Astrocyte (in vitro differentiated cells and primary cell): Measurements from ENCODE around the gene KLK5. TPM values are rescaled to one million over a fixed set of nuclear protein-coding genes. Genes with fewer than 3 reads are reported as not detected.

Source experiments
- DNase-seq: peaks from one replicate; pipeline ENCODE4 v3.0.0-alpha.2; 2010; ENCODE audit warnings: low read depth
- FAIRE-seq: peaks from 2 replicates; lab custom pipeline; 2011; peaks lifted over from hg19 to GRCh38; lab: Jason Lieb, UNC
- H2AFZ ChIP-seq: 2 replicates; pipeline ENCODE4 v1.6.0; 2012; ENCODE audit warnings: low read depth, low read length, inconsistent platforms
- H3K27ac ChIP-seq: 2 replicates; pipeline ENCODE4 v1.5.1; 2011; ENCODE audit warnings: low read depth, low read length, inconsistent platforms
- H3K27me3 ChIP-seq: 2 replicates; pipeline ENCODE4 v1.6.0; 2011; ENCODE audit warnings: low read length, inconsistent platforms; ENCODE audit not compliant: insufficient read depth
- H3K36me3 ChIP-seq: 2 replicates; pipeline ENCODE4 v1.5.1; 2011; ENCODE audit warnings: low read length, inconsistent platforms; ENCODE audit not compliant: insufficient read depth
- H3K4me1 ChIP-seq: 2 replicates; pipeline ENCODE4 v1.5.1; 2011; ENCODE audit warnings: low read length, inconsistent platforms; ENCODE audit not compliant: insufficient read depth
- H3K4me2 ChIP-seq: 2 replicates; pipeline ENCODE4 v1.6.0; 2012; ENCODE audit warnings: low read length, inconsistent platforms
- H3K4me3 ChIP-seq: 2 replicates; pipeline ENCODE4 v1.5.1; 2011; ENCODE audit warnings: low read depth, mild to moderate bottlenecking, low read length, inconsistent platforms; ENCODE audit not compliant: insufficient read depth
- H3K79me2 ChIP-seq: 2 replicates; pipeline ENCODE4 v1.6.0; 2012; ENCODE audit warnings: mild to moderate bottlenecking, low read length, inconsistent platforms; ENCODE audit not compliant: insufficient read depth
- H3K9ac ChIP-seq: 2 replicates; pipeline ENCODE4 v1.6.0; 2012; ENCODE audit warnings: mild to moderate bottlenecking, low read length, inconsistent platforms
- H3K9me3 ChIP-seq: 2 replicates; pipeline ENCODE4 v1.5.1; 2012; ENCODE audit warnings: low read depth, mild to moderate bottlenecking, low read length, inconsistent platforms; ENCODE audit not compliant: insufficient read depth
- H4K20me1 ChIP-seq: 2 replicates; pipeline ENCODE4 v1.6.0; 2012; ENCODE audit warnings: low read length, inconsistent platforms; ENCODE audit not compliant: insufficient read depth
- H3K27ac Mint-ChIP-seq: one replicate; pipeline ENCODE4 v1.8.0; 2021; ENCODE audit warnings: mild to moderate bottlenecking, mixed read lengths; ENCODE audit not compliant: unreplicated experiment
- H3K27me3 Mint-ChIP-seq: one replicate; pipeline ENCODE4 v1.8.0; 2021; ENCODE audit warnings: low read depth, mixed read lengths; ENCODE audit not compliant: unreplicated experiment
- H3K36me3 Mint-ChIP-seq: one replicate; pipeline ENCODE4 v1.8.0; 2021; ENCODE audit warnings: low read depth, mixed read lengths; ENCODE audit not compliant: unreplicated experiment
- H3K4me1 Mint-ChIP-seq: one replicate; pipeline ENCODE4 v1.8.0; 2021; ENCODE audit warnings: low read depth, mixed read lengths; ENCODE audit not compliant: unreplicated experiment
- H3K4me3 Mint-ChIP-seq: one replicate; pipeline ENCODE4 v1.8.0; 2021; ENCODE audit warnings: mild to moderate bottlenecking, moderate library complexity, mixed read lengths; ENCODE audit not compliant: unreplicated experiment
- H3K9me3 Mint-ChIP-seq: one replicate; pipeline ENCODE4 v1.8.0; 2021; ENCODE audit warnings: mild to moderate bottlenecking, mixed read lengths; ENCODE audit not compliant: unreplicated experiment
- EZH2 ChIP-seq: IDR thresholded peaks from 2 replicates; pipeline ENCODE4 v1.6.1; 2012; ENCODE audit warnings: mild to moderate bottlenecking, low read length, inconsistent platforms; ENCODE audit not compliant: insufficient read depth
- total RNA-seq: library from RNA; stranded (reverse); gene quantifications from 2 replicates; pipeline ENCODE4 v1.2.1, GENCODE V29; 2021
- TF ChIP-seq, protein P1 (sequence below): IDR thresholded peaks from 2 replicates; pipeline ENCODE4 v1.5.1; 2011; ENCODE audit warnings: low read depth, mild to moderate bottlenecking, inconsistent platforms, low read length, moderate library complexity; ENCODE audit not compliant: insufficient read depth

The KLK5 gene
- total RNA-seq, 1 donor from 2014 or later = not detected

DNA sequence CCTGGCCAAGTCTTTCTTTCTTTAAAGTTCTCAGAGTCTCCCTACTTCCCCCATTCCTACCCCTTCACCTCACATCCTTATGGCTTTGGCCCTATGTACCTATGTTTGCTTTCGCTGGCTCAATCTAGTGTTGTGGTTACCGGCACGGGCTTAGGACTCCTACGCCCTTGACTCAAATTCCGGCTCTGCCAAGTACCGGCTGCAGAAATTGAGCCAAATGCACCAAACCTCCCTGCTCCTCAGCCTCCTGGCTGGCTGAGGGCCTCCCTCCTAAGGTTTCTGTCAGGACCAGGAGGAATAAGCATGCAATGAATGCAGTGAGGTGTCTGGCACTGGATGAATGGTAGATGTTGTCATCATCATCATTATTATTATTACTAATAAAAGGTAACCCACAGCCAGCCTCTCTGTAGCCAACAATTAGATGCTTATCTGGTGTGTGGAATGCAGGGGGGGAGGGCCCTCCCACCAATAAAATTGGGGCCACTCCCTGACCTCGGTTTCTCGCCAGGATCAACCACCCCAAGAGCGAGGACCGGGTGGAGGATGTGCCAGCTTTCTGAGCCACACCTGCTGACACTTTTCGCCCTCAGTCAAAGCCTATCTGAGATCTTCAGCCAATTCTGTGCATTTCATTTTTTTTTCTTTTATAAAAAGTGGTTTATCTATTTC is 20.7 kb downstream of the KLK5 start:
- Histone ChIP-seq H3K27ac (no peak overlapping the region), H2AFZ (no peak overlapping the region), H3K27me3 (no peaks in the 10 kb centered on the region), H3K36me3 (no peaks in the 10 kb centered on the region), H3K79me2 (no peaks in the 10 kb centered on the region), H3K9me3 (no peaks in the 10 kb centered on the region), H3K4me1 (no peaks in the 10 kb centered on the region), H3K4me3 (no peak overlapping the region), H4K20me1 (no peaks in the 10 kb centered on the region), H3K9ac (no peak overlapping the region), H3K4me2 (no peak overlapping the region)
- TF ChIP-seq, protein P1, sequence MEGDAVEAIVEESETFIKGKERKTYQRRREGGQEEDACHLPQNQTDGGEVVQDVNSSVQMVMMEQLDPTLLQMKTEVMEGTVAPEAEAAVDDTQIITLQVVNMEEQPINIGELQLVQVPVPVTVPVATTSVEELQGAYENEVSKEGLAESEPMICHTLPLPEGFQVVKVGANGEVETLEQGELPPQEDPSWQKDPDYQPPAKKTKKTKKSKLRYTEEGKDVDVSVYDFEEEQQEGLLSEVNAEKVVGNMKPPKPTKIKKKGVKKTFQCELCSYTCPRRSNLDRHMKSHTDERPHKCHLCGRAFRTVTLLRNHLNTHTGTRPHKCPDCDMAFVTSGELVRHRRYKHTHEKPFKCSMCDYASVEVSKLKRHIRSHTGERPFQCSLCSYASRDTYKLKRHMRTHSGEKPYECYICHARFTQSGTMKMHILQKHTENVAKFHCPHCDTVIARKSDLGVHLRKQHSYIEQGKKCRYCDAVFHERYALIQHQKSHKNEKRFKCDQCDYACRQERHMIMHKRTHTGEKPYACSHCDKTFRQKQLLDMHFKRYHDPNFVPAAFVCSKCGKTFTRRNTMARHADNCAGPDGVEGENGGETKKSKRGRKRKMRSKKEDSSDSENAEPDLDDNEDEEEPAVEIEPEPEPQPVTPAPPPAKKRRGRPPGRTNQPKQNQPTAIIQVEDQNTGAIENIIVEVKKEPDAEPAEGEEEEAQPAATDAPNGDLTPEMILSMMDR = no peak
- no peak for TF ChIP-seq EZH2
- Mint-ChIP-seq H3K27ac (no peak overlapping the region), H3K4me3 (no peak overlapping the region), H3K4me1 (no peaks in the 10 kb centered on the region), H3K27me3 (peaks cover 40% of the 10 kb centered on the region), H3K9me3 (peaks cover 2% of the 10 kb centered on the region), H3K36me3 (no peaks in the 10 kb centered on the region)
- FAIRE-seq (no peak), DNase-seq (no peak)

DNA sequence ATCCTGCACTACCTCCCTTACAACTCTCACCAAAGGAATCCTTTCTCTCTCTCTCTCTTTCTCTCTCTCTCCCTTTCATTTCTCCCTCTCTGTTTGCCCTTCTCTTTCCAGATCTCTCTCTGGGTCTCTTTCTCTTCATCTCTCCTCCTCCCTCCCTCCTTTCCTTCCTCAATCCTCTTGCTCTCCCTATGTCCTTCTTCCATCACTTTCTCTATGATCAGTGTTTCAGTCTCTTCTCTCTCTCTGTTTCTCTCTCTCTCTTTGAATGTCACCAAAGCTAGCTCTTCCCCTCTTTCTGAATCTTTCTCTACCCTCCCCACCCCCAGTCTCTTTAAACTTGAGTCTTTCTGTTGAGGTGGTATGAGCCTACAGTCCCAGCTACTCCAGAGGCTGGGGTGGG is 21.8 kb downstream of the KLK5 start:
- Mint-ChIP-seq H3K36me3 (no peaks in the 10 kb centered on the region), H3K4me3 (no peak overlapping the region), H3K4me1 (no peaks in the 10 kb centered on the region), H3K9me3 (peaks cover 2% of the 10 kb centered on the region), H3K27ac (no peak overlapping the region), H3K27me3 (peaks cover 35% of the 10 kb centered on the region)
- no peak for DNase-seq
- no peak overlapping the region for H3K4me3 ChIP-seq
- TF ChIP-seq, protein P1 = no peak
- TF ChIP-seq EZH2 = no peak
- no peaks in the 10 kb centered on the region for H3K27me3 ChIP-seq
- H3K4me1 ChIP-seq = no peaks in the 10 kb centered on the region
- H3K79me2 ChIP-seq = no peaks in the 10 kb centered on the region
- no peaks in the 10 kb centered on the region for H3K36me3 ChIP-seq
- H2AFZ ChIP-seq = no peak overlapping the region
- H4K20me1 ChIP-seq = no peaks in the 10 kb centered on the region
- no peak overlapping the region for H3K9ac ChIP-seq
- no peak overlapping the region for H3K4me2 ChIP-seq
- no peak for FAIRE-seq
- H3K27ac ChIP-seq = no peak overlapping the region
- no peaks in the 10 kb centered on the region for H3K9me3 ChIP-seq

DNA sequence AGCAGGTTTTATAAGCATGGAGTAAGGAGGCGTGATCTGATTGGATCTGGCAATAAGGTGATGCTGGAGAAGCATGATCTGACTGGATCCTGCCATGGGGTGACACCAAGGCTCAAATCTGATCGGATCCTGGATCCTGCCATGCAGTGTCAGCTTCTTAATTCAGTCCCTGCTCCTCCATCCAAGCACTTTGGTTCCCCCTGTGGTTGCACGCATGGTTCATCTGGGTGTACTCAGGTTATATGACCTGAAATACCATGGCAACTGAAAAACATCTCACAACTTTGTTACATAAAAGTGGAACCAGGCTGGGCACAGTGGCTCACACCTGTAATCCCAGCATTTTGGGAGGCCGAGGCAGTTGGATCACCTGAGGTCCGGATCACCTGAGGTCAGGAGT is 24.0 kb downstream of the KLK5 start:
- Histone ChIP-seq H3K4me1 (no peaks in the 10 kb centered on the region), H3K36me3 (no peaks in the 10 kb centered on the region), H4K20me1 (no peaks in the 10 kb centered on the region), H3K79me2 (no peaks in the 10 kb centered on the region), H3K27ac (no peak overlapping the region), H2AFZ (no peak overlapping the region), H3K4me3 (no peak overlapping the region), H3K4me2 (no peak overlapping the region), H3K9me3 (no peaks in the 10 kb centered on the region), H3K27me3 (no peaks in the 10 kb centered on the region), H3K9ac (no peak overlapping the region)
- DNase-seq (no peak), FAIRE-seq (no peak)
- H3K27me3 Mint-ChIP-seq = peaks cover 30% of the 10 kb centered on the region
- no peaks in the 10 kb centered on the region for H3K36me3 Mint-ChIP-seq
- H3K27ac Mint-ChIP-seq = no peak overlapping the region
- no peaks in the 10 kb centered on the region for H3K4me1 Mint-ChIP-seq
- TF ChIP-seq EZH2 = no peak
- TF ChIP-seq, protein P1 = no peak
- H3K9me3 Mint-ChIP-seq = peaks cover 2% of the 10 kb centered on the region
- H3K4me3 Mint-ChIP-seq = no peak overlapping the region
